T-cell (primary cell): Measurements from ENCODE around the gene ODF2L. TPM values are rescaled to one million over a fixed set of nuclear protein-coding genes. Genes with fewer than 3 reads are reported as not detected.
"Not testable (repeated sequence)": the region's sequence is repeated elsewhere in the genome, so short reads cannot be mapped to it uniquely, and the experiment has no call there.

Experiments used
- ATAC-seq, 4 experiments: fragments of 200-7000 bp in 3 of 4; fragments of 150-1000 bp in 1 of 4; cut with Tn5 transposase; replicated peaks in 1 of 4; 1 replicate in 3 of 4; 2 replicates in 1 of 4; pipeline ENCODE4 v1.10.0; 2021; ENCODE audit warnings: moderate library complexity in 3 of 4, mild to moderate bottlenecking in 2 of 4, moderate number of reproducible peaks in 1 of 4
- CTCF ChIA-PET, 2 donors: fragments of 300-600 bp; sonication (Branson Sonifier 250); formaldehyde crosslinking; loops; one replicate each; lab custom pipeline; 2022; ENCODE audit warnings: antibody characterized with exemption in 2 of 2; lab: Charles Lee
- POLR2A ChIA-PET, 2 donors: fragments of 300-600 bp; sonication (Branson Sonifier 250); formaldehyde crosslinking; loops; one replicate each; lab custom pipeline; 2022; ENCODE audit warnings: antibody characterized with exemption in 2 of 2; lab: Charles Lee
- DNase-seq, 35 experiments: peaks; one replicate each; pipeline versions ENCODE4 v3.0.0 to v3.0.0-alpha.2; 2013 to 2023
- H3K27ac ChIP-seq: one replicate; pipeline ENCODE4 v1.5.1; 2013; ENCODE audit warnings: low read length
- H3K27me3 ChIP-seq, 2 experiments: replicated peaks in 1 of 2; 1 replicate in 1 of 2; 2 replicates in 1 of 2; pipeline versions ENCODE4 v1.6.1 to v1.7.0; 2013; ENCODE audit warnings: low read length in 1 of 2, mixed read lengths in 1 of 2; ENCODE audit not compliant: control insufficient read depth in 2 of 2, insufficient read depth in 2 of 2; ENCODE audit errors: extremely low read depth in 1 of 2
- H3K36me3 ChIP-seq, 2 donors: 1 replicate in 1 of 2; 2 replicates in 1 of 2; pipeline versions ENCODE4 v1.6.1 to v1.7.0; 2013; ENCODE audit warnings: low read length in 1 of 2; ENCODE audit not compliant: control insufficient read depth in 2 of 2, insufficient read depth in 1 of 2; ENCODE audit errors: extremely low read depth in 1 of 2
- H3K4me1 ChIP-seq, 2 experiments: 1 replicate in 1 of 2; 2 replicates in 1 of 2; pipeline versions ENCODE4 v1.6.1 to v1.7.0; 2013; ENCODE audit warnings: low read length in 2 of 2, mixed read lengths in 1 of 2; ENCODE audit not compliant: insufficient read depth in 2 of 2, control insufficient read depth in 1 of 2; ENCODE audit errors: extremely low read depth in 1 of 2
- H3K4me3 ChIP-seq, 2 donors: 1 replicate in 1 of 2; 2 replicates in 1 of 2; pipeline versions ENCODE4 v1.5.1 to v1.7.0; 2013; ENCODE audit warnings: mild to moderate bottlenecking in 2 of 2, low read length in 1 of 2, moderate library complexity in 1 of 2; ENCODE audit not compliant: control insufficient read depth in 1 of 2; ENCODE audit errors: extremely low read depth in 1 of 2
- H3K9me3 ChIP-seq: 2 replicates; pipeline ENCODE4 v1.7.0; 2013
- H3K27ac Mint-ChIP-seq, 2 donors: one replicate each; pipeline ENCODE4 v1.8.0; 2020 to 2021; ENCODE audit warnings: mild to moderate bottlenecking in 2 of 2, mixed read lengths in 2 of 2
- H3K27me3 Mint-ChIP-seq, 2 donors: one replicate each; pipeline ENCODE4 v1.8.0; 2021 to 2022; ENCODE audit warnings: mixed read lengths in 2 of 2
- H3K36me3 Mint-ChIP-seq: one replicate; pipeline ENCODE4 v1.8.0; 2021; ENCODE audit warnings: mixed read lengths
- H3K4me1 Mint-ChIP-seq, 3 donors: one replicate each; pipeline ENCODE4 v1.8.0; 2020 to 2022; ENCODE audit warnings: mixed read lengths in 3 of 3, mild to moderate bottlenecking in 1 of 3
- H3K4me3 Mint-ChIP-seq, 3 donors: one replicate each; pipeline ENCODE4 v1.8.0; 2020 to 2022; ENCODE audit warnings: mild to moderate bottlenecking in 3 of 3, mixed read lengths in 3 of 3, moderate library complexity in 3 of 3
- H3K9me3 Mint-ChIP-seq, 3 donors: one replicate each; pipeline ENCODE4 v1.8.0; 2020 to 2022; ENCODE audit warnings: mixed read lengths in 3 of 3
- WGBS: methylation state at CpG from one replicate; pipeline ENCODE4 v1.1.5; 2013; ENCODE audit warnings: missing lambda C conversion rate; ENCODE audit not compliant: insufficient coverage; 5-methylcytosine and 5-hydroxymethylcytosine counted together
- total RNA-seq, 35 experiments: library from RNA in 6 of 35; stranded (reverse) in 6 of 35; fragments of 120-200 nt in 1 of 35; gene quantifications; one replicate each; pipeline versions ENCODE4 v1.2.1 to v1.2.4 and lab custom pipeline; 2013 to 2026

Gene ODF2L
- total RNA-seq, 5 donors from 2014 or later (not counting 1 experiment from before 2014, with no cell fraction given) = 52.5 to 83.9 (median 67.9) TPM

DNA sequence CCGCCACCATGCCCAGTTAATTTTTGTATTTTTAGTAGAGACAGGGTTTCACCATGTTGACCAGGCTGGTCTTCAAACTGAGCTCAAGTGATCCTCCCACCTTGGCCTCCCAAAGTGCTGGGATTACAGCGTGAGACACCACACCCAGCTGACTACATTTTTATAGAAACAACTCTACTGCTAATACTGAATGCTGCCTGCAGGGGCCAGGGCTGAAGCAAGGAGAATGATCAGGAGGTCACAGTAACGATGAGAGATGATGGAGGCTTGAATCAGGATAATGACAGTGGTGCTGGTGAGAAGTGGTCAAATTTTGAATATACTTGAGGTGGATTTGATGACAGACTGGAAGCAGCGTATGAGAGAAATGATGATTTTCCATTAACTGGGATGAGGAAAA, 33.3 kb downstream of the ODF2L start:
- no peak overlapping the region for H3K4me3 ChIP-seq
- no peaks in the 10 kb centered on the region for H3K4me1 ChIP-seq
- Mint-ChIP-seq H3K4me1 (no peaks in the 10 kb centered on the region), H3K4me3 (no peak overlapping the region), H3K27me3 (no peaks in the 10 kb centered on the region), H3K36me3 (peaks cover 42% of the 10 kb centered on the region), H3K27ac (no peak overlapping the region), H3K9me3 (no peaks in the 10 kb centered on the region)
- CTCF ChIA-PET = no interaction called here
- POLR2A ChIA-PET = interaction anchor here in 1 of 2 donors (0.7 kb wide), 1 partner anchor 111 kb away, joined by 5 read pairs; no protein-coding TSS in a partner anchor
- ATAC-seq = no peak
- DNase-seq = no peak
- no peaks in the 10 kb centered on the region for H3K27me3 ChIP-seq
- H3K9me3 ChIP-seq = no peaks in the 10 kb centered on the region
- H3K36me3 ChIP-seq = peaks cover 0 to 12% of the 10 kb centered on the region in 2 donors
- 90% methylated on average over 1 of the region's 4 CpGs for WGBS
- no peak overlapping the region for H3K27ac ChIP-seq

DNA sequence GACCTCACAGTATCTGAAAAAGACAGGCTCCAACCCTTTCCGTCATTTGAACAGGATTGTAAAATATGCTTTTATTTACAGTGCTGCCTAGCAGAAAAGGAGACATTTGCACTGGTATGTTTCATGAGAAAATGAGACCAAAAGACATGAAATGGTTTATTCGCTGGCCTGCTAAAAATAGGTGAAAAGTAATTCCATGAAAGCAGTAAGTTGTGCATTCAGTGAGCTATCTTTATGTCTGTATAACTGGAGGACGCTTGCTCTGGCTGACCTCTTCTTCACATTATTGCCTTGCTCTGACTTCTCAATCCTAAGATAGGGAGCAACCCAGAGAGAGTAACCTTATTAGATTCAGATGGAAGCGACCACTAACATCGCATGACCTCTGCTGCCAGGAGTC, 38.3 kb downstream of the ODF2L start:
- POLR2A ChIA-PET = no interaction called here
- no peaks in the 10 kb centered on the region for H3K27me3 Mint-ChIP-seq
- H3K4me3 ChIP-seq = no peak overlapping the region
- no peaks in the 10 kb centered on the region for H3K9me3 ChIP-seq
- no peak overlapping the region for H3K27ac ChIP-seq
- H3K36me3 Mint-ChIP-seq = peaks cover 66% of the 10 kb centered on the region
- H3K4me1 Mint-ChIP-seq = no peaks in the 10 kb centered on the region
- H3K9me3 Mint-ChIP-seq = no peaks in the 10 kb centered on the region
- no peak overlapping the region for H3K27ac Mint-ChIP-seq
- H3K4me3 Mint-ChIP-seq = no peak overlapping the region
- 96% methylated on average over 3 of the region's 5 CpGs for WGBS
- no peaks in the 10 kb centered on the region for H3K4me1 ChIP-seq
- ATAC-seq = no peak
- H3K27me3 ChIP-seq = no peaks in the 10 kb centered on the region
- CTCF ChIA-PET = no interaction called here
- no peak for DNase-seq
- peaks cover 0 to 34% of the 10 kb centered on the region in 2 donors for H3K36me3 ChIP-seq

- ChIA-PET CTCF (no interaction called here), POLR2A (no interaction called here)
- no peaks in the 10 kb centered on the region for H3K9me3 ChIP-seq
- Mint-ChIP-seq H3K4me1 (no peaks in the 10 kb centered on the region), H3K27me3 (no peaks in the 10 kb centered on the region), H3K4me3 (no peak overlapping the region), H3K9me3 (peaks cover 0 to 6% (median 5%) of the 10 kb centered on the region in 3 donors), H3K27ac (no peak overlapping the region), H3K36me3 (peaks cover 75% of the 10 kb centered on the region)
- no peaks in the 10 kb centered on the region for H3K27me3 ChIP-seq
- peaks cover 0 to 37% of the 10 kb centered on the region in 2 donors for H3K36me3 ChIP-seq
- no peak overlapping the region for H3K4me3 ChIP-seq
- no peak overlapping the region for H3K27ac ChIP-seq
- DNase-seq = no peak
- H3K4me1 ChIP-seq = no peaks in the 10 kb centered on the region
- 94% methylated on average over 2 of the region's 10 CpGs for WGBS
- ATAC-seq = no peak
These were observed 39.9 kb downstream of the ODF2L start for GRCh38 chr1:86356247-86356646.

DNA sequence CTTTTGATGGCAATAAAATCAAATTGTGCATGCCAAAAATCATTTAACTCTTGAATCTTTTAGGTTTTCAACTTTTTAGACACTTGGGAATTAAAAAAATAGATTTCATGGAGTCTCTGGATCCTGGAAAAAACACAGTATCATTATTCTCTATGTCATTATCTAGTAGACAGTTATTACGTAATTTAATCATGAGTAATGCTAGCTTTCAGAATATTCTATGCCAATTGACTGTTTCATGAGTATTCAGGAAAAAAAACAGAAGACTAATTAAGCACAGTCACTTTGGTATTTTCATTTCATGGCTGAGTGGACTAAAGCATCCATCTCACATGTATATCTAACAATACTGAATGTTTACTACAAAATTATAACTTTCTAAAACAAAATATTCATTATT, 44.0 kb downstream of the ODF2L start:
- WGBS = no CpG with 5 or more reads among the region's 1 CpG
- no peak for ATAC-seq
- H3K36me3 Mint-ChIP-seq = peaks cover 70% of the 10 kb centered on the region

GRCh38 chr1:86350230-86350629, 45.9 kb downstream of the ODF2L start:
- H3K4me3 ChIP-seq, H3K27ac ChIP-seq, H3K4me1 Mint-ChIP-seq, H3K4me1 ChIP-seq, H3K4me3 Mint-ChIP-seq, POLR2A ChIA-PET, H3K27ac Mint-ChIP-seq, CTCF ChIA-PET, H3K27me3 Mint-ChIP-seq, DNase-seq, ATAC-seq, H3K27me3 ChIP-seq, H3K9me3 ChIP-seq: not testable (repeated sequence)
- H3K36me3 ChIP-seq = peaks cover 0 to 24% of the 10 kb centered on the region in 2 donors
- no CpG with 5 or more reads among the region's 3 CpGs for WGBS
- Mint-ChIP-seq H3K9me3 (peaks cover 0 to 14% (median 5%) of the 10 kb centered on the region in 3 donors), H3K36me3 (peaks cover 55% of the 10 kb centered on the region)

More for the DNA sequence above, 44.0 kb downstream of the ODF2L start:
- H3K27ac Mint-ChIP-seq = no peak overlapping the region
- no peaks in the 10 kb centered on the region for H3K4me1 Mint-ChIP-seq
- H3K4me3 Mint-ChIP-seq = no peak overlapping the region
- no peaks in the 10 kb centered on the region for H3K4me1 ChIP-seq
- no peak overlapping the region for H3K4me3 ChIP-seq
- H3K9me3 Mint-ChIP-seq = peaks cover 0 to 6% (median 5%) of the 10 kb centered on the region in 3 donors
- no peak overlapping the region for H3K27ac ChIP-seq
- ChIA-PET POLR2A (no interaction called here), CTCF (no interaction called here)
- H3K27me3 Mint-ChIP-seq = no peaks in the 10 kb centered on the region
- H3K36me3 ChIP-seq = peaks cover 0 to 28% of the 10 kb centered on the region in 2 donors
- no peaks in the 10 kb centered on the region for H3K27me3 ChIP-seq
- no peak for DNase-seq
- H3K9me3 ChIP-seq = no peaks in the 10 kb centered on the region

DNA sequence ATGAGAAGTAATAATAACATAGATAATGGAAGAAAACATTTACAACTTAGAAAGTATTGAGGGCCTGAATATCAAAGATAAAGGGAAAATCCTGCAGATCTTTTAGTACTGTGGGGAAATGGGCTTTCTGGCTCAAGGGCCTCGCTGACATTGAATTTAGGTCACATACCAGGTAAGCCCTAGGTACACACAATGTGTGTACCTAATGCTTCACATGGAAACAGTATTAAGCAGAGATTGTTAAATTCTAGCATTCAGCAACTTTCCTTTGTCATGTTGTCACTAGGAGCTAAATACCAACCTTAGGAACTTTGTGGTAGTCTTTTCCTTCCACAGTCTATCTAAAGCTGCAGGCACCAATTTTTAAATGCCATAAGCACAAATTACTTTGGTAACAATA, 49.7 kb downstream of the ODF2L start:
- Mint-ChIP-seq H3K27me3 (no peaks in the 10 kb centered on the region), H3K4me1 (no peaks in the 10 kb centered on the region), H3K9me3 (peaks cover 5 to 14% (median 8%) of the 10 kb centered on the region in 3 donors), H3K27ac (no peak overlapping the region), H3K36me3 (peaks cover 17% of the 10 kb centered on the region), H3K4me3 (no peak overlapping the region)
- DNase-seq = no peak
- ChIA-PET POLR2A (no interaction called here), CTCF (no interaction called here)
- no peak for ATAC-seq
- no peaks in the 10 kb centered on the region for H3K4me1 ChIP-seq
- no peaks in the 10 kb centered on the region for H3K9me3 ChIP-seq
- no peaks in the 10 kb centered on the region for H3K36me3 ChIP-seq
- WGBS = no CpG with 5 or more reads among the region's 1 CpG
- H3K27me3 ChIP-seq = no peaks in the 10 kb centered on the region
- H3K4me3 ChIP-seq = no peak overlapping the region
- H3K27ac ChIP-seq = no peak overlapping the region

GRCh38 chr1:86345042-86345441, 51.1 kb downstream of the ODF2L start:
- no peaks in the 10 kb centered on the region for H3K27me3 ChIP-seq
- Mint-ChIP-seq H3K27me3 (no peaks in the 10 kb centered on the region), H3K4me1 (no peaks in the 10 kb centered on the region), H3K9me3 (peaks cover 7 to 13% (median 11%) of the 10 kb centered on the region in 3 donors), H3K4me3 (no peak overlapping the region), H3K27ac (no peak overlapping the region), H3K36me3 (peaks cover 4% of the 10 kb centered on the region)
- CTCF ChIA-PET = no interaction called here
- no CpG with 5 or more reads among the region's 2 CpGs for WGBS
- no peak overlapping the region for H3K4me3 ChIP-seq
- no peak overlapping the region for H3K27ac ChIP-seq
- no peaks in the 10 kb centered on the region for H3K36me3 ChIP-seq
- DNase-seq = no peak
- no peaks in the 10 kb centered on the region for H3K9me3 ChIP-seq
- no peaks in the 10 kb centered on the region for H3K4me1 ChIP-seq
- ATAC-seq = no peak
- POLR2A ChIA-PET = no interaction called here
